Mesendoderm (in vitro differentiated cells): Measurements from ENCODE around the gene NPAS3.

Source experiments
- DNase-seq: peaks from one replicate; pipeline ENCODE4 v3.0.0; 2013
- H2AK5ac ChIP-seq: 2 replicates; pipeline ENCODE4 v1.6.1; 2013; ENCODE audit warnings: low read length, inconsistent platforms
- H2BK120ac ChIP-seq: 2 replicates; pipeline ENCODE4 v1.6.1; 2013; ENCODE audit warnings: low read depth, mild to moderate bottlenecking, low read length, moderate library complexity, mixed read lengths
- H2BK15ac ChIP-seq: replicated peaks from 2 replicates; pipeline ENCODE4 v1.6.1; 2013; ENCODE audit warnings: low read depth, mild to moderate bottlenecking, moderate library complexity
- H2BK5ac ChIP-seq: 2 replicates; pipeline ENCODE4 v1.6.1; 2013; ENCODE audit warnings: low read length, inconsistent platforms
- H3K18ac ChIP-seq: 2 replicates; pipeline ENCODE4 v1.6.1; 2013; ENCODE audit warnings: mild to moderate bottlenecking, low read length, mixed read lengths
- H3K23ac ChIP-seq: one replicate; pipeline ENCODE4 v1.6.1; 2013; ENCODE audit warnings: low read length
- H3K27ac ChIP-seq: 2 replicates; pipeline ENCODE4 v1.5.1; 2013; ENCODE audit warnings: low read depth, mild to moderate bottlenecking, inconsistent platforms, low read length, moderate library complexity
- H3K27me3 ChIP-seq: 2 replicates; pipeline ENCODE4 v1.6.1; 2013; ENCODE audit warnings: low read length, control low read depth, mild to moderate bottlenecking, inconsistent platforms; ENCODE audit not compliant: insufficient read depth, poor library complexity
- H3K36me3 ChIP-seq: 2 replicates; pipeline ENCODE4 v1.6.1; 2013; ENCODE audit warnings: low read length, inconsistent platforms; ENCODE audit not compliant: control insufficient read depth, insufficient read depth
- H3K4ac ChIP-seq: one replicate; pipeline ENCODE4 v1.6.1; 2013; ENCODE audit warnings: low read depth, mild to moderate bottlenecking, low read length, moderate library complexity
- H3K4me1 ChIP-seq: 2 replicates; pipeline ENCODE4 v1.6.1; 2013; ENCODE audit warnings: low read depth, low read length, inconsistent platforms; ENCODE audit not compliant: control insufficient read depth
- H3K4me2 ChIP-seq: 2 replicates; pipeline ENCODE4 v1.6.1; 2013; ENCODE audit warnings: low read length
- H3K4me3 ChIP-seq: 2 replicates; pipeline ENCODE4 v1.5.1; 2013; ENCODE audit warnings: mild to moderate bottlenecking, low read length
- H3K56ac ChIP-seq: one replicate; pipeline ENCODE4 v1.6.1; 2013; ENCODE audit warnings: low read length
- H3K79me1 ChIP-seq: 2 replicates; pipeline ENCODE4 v1.6.1; 2013; ENCODE audit warnings: low read length, inconsistent platforms
- H3K79me2 ChIP-seq: 2 replicates; pipeline ENCODE4 v1.6.1; 2013; ENCODE audit warnings: mild to moderate bottlenecking, low read length; ENCODE audit not compliant: control insufficient read depth, insufficient read depth
- H3K9ac ChIP-seq: 2 replicates; pipeline ENCODE4 v1.6.1; 2013; ENCODE audit warnings: low read length, inconsistent platforms
- H4K5ac ChIP-seq: one replicate; pipeline ENCODE4 v1.6.1; 2013; ENCODE audit warnings: low read length
- H4K8ac ChIP-seq: one replicate; pipeline ENCODE4 v1.6.1; 2013; ENCODE audit warnings: low read depth, mild to moderate bottlenecking, control low read depth, low read length, moderate library complexity
- WGBS: extraction: QIAGEN DNeasy Blood & Tissue Kit; methylation state at CpG from one replicate; pipeline ENCODE4 v1.1.7; 2013; ENCODE audit warnings: low lambda C conversion rate, missing lambda C conversion rate; ENCODE audit not compliant: insufficient coverage; ENCODE audit errors: extremely low coverage; 5-methylcytosine and 5-hydroxymethylcytosine counted together

NPAS3 gene

GRCh38 chr14:33009673-33010072 is 71.0 kb downstream of the NPAS3 start:
- no peaks in the 10 kb centered on the region for H3K27me3 ChIP-seq
- H4K5ac ChIP-seq = no peak overlapping the region
- H3K56ac ChIP-seq = no peak overlapping the region
- no CpG with 5 or more reads among the region's 3 CpGs for WGBS
- H3K79me1 ChIP-seq = no peaks in the 10 kb centered on the region
- H3K4me1 ChIP-seq = no peaks in the 10 kb centered on the region
- H3K79me2 ChIP-seq = no peaks in the 10 kb centered on the region
- DNase-seq = no peak
- no peak overlapping the region for H2BK120ac ChIP-seq
- no peak overlapping the region for H3K27ac ChIP-seq
- no peaks in the 10 kb centered on the region for H3K36me3 ChIP-seq
- H2BK15ac ChIP-seq = no peak overlapping the region
- H3K18ac ChIP-seq = no peak overlapping the region
- H4K8ac ChIP-seq = no peak overlapping the region
- H3K4me2 ChIP-seq = no peak overlapping the region
- H2AK5ac ChIP-seq = no peak overlapping the region
- H3K4me3 ChIP-seq = no peak overlapping the region
- no peak overlapping the region for H2BK5ac ChIP-seq
- no peak overlapping the region for H3K9ac ChIP-seq
- H3K23ac ChIP-seq = no peak overlapping the region
- H3K4ac ChIP-seq = no peak overlapping the region

GRCh38 chr14:33010495-33010894 is 71.8 kb downstream of the NPAS3 start:
- H3K4me1 ChIP-seq = no peaks in the 10 kb centered on the region
- no CpG with 5 or more reads among the region's 3 CpGs for WGBS

DNA sequence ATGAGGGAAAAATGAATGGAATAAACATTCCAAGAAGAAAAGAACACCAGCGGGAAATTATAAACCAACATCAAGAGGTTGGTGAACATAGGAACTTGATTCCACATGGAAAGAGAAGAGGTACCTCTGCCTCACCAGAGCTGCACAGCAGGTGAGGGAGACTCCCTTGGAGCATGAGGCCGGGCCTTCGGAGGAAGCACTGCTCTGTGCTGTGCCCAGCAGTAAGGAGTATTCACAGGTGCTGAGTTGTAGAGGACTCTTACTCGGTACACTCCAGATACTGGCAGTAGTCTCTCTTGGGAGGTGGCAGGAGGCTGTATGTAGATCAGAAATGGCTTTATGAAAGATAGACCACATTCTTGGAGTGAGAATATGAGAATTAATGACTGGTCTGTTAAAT is 76.0 kb downstream of the NPAS3 start:
- H2BK120ac ChIP-seq = no peak overlapping the region
- H3K23ac ChIP-seq = no peak overlapping the region
- H2BK15ac ChIP-seq = no peak overlapping the region
- peak; percentile 1 for DNase-seq
- no peaks in the 10 kb centered on the region for H3K27me3 ChIP-seq
- no peak overlapping the region for H2AK5ac ChIP-seq
- no peak overlapping the region for H3K4me2 ChIP-seq
- H3K4ac ChIP-seq = no peak overlapping the region
- H3K18ac ChIP-seq = no peak overlapping the region
- H3K79me1 ChIP-seq = no peaks in the 10 kb centered on the region
- no CpG with 5 or more reads among the region's 4 CpGs for WGBS
- no peak overlapping the region for H3K9ac ChIP-seq
- no peak overlapping the region for H2BK5ac ChIP-seq
- no peaks in the 10 kb centered on the region for H3K36me3 ChIP-seq
- H3K56ac ChIP-seq = no peak overlapping the region
- no peaks in the 10 kb centered on the region for H3K4me1 ChIP-seq
- no peak overlapping the region for H3K4me3 ChIP-seq
- no peak overlapping the region for H4K8ac ChIP-seq
- H3K79me2 ChIP-seq = no peaks in the 10 kb centered on the region
- H4K5ac ChIP-seq = no peak overlapping the region
- no peak overlapping the region for H3K27ac ChIP-seq

More at GRCh38 chr14:33010495-33010894, 71.8 kb downstream of the NPAS3 start:
- Histone ChIP-seq H3K36me3 (no peaks in the 10 kb centered on the region), H3K27ac (no peak overlapping the region), H4K8ac (no peak overlapping the region), H3K27me3 (no peaks in the 10 kb centered on the region), H2BK15ac (no peak overlapping the region), H3K9ac (no peak overlapping the region), H3K56ac (no peak overlapping the region), H2BK5ac (no peak overlapping the region), H2AK5ac (no peak overlapping the region), H3K18ac (no peak overlapping the region), H3K4ac (no peak overlapping the region), H3K23ac (no peak overlapping the region), H3K4me3 (no peak overlapping the region), H3K79me2 (no peaks in the 10 kb centered on the region), H4K5ac (no peak overlapping the region), H2BK120ac (no peak overlapping the region), H3K79me1 (no peaks in the 10 kb centered on the region), H3K4me2 (no peak overlapping the region)
- no peak for DNase-seq

DNA sequence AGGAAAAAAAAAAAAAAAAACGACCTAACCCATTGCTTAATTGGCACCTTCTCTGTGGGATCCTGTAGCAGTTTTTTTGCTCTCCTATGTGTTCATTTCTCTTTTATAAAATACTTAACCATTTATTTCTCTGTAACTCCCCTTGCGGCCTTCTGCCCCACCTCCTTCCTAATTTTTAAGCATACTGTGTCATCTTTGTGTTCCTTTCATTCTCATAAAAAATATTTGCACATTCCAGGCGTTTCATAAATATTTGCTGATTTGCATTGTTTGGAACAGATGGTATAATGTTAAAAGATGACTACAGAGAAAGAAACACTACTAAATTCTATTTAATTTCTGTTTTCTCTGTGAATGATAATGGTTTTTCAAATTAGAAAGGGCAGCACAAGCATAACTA is 77.9 kb downstream of the NPAS3 start:
- H3K4ac ChIP-seq = no peak overlapping the region
- no peak overlapping the region for H2BK15ac ChIP-seq
- no peaks in the 10 kb centered on the region for H3K4me1 ChIP-seq
- DNase-seq = no peak
- H2BK5ac ChIP-seq = no peak overlapping the region
- H3K23ac ChIP-seq = no peak overlapping the region
- H3K18ac ChIP-seq = no peak overlapping the region
- no peaks in the 10 kb centered on the region for H3K79me2 ChIP-seq
- H3K36me3 ChIP-seq = no peaks in the 10 kb centered on the region
- H2BK120ac ChIP-seq = no peak overlapping the region
- no peak overlapping the region for H3K4me2 ChIP-seq
- H3K27me3 ChIP-seq = no peaks in the 10 kb centered on the region
- H4K8ac ChIP-seq = no peak overlapping the region
- H3K56ac ChIP-seq = no peak overlapping the region
- no peak overlapping the region for H3K27ac ChIP-seq
- no peaks in the 10 kb centered on the region for H3K79me1 ChIP-seq
- H3K4me3 ChIP-seq = no peak overlapping the region
- no peak overlapping the region for H2AK5ac ChIP-seq
- WGBS = no CpG with 5 or more reads among the region's 3 CpGs
- no peak overlapping the region for H4K5ac ChIP-seq
- H3K9ac ChIP-seq = no peak overlapping the region

GRCh38 chr14:33017016-33017415 is 78.3 kb downstream of the NPAS3 start:
- no peaks in the 10 kb centered on the region for H3K79me1 ChIP-seq
- H3K4me1 ChIP-seq = no peaks in the 10 kb centered on the region
- no peak overlapping the region for H3K18ac ChIP-seq
- H3K4me3 ChIP-seq = no peak overlapping the region
- no peak overlapping the region for H3K27ac ChIP-seq
- H3K4me2 ChIP-seq = no peak overlapping the region
- H3K23ac ChIP-seq = no peak overlapping the region
- no peak for DNase-seq
- H2AK5ac ChIP-seq = no peak overlapping the region
- no peaks in the 10 kb centered on the region for H3K79me2 ChIP-seq
- H2BK15ac ChIP-seq = no peak overlapping the region
- H3K56ac ChIP-seq = no peak overlapping the region
- H3K36me3 ChIP-seq = no peaks in the 10 kb centered on the region
- H2BK5ac ChIP-seq = no peak overlapping the region
- H3K4ac ChIP-seq = no peak overlapping the region
- no peak overlapping the region for H3K9ac ChIP-seq
- H3K27me3 ChIP-seq = no peaks in the 10 kb centered on the region
- no CpG with 5 or more reads among the region's 2 CpGs for WGBS
- no peak overlapping the region for H2BK120ac ChIP-seq
- H4K8ac ChIP-seq = no peak overlapping the region
- H4K5ac ChIP-seq = no peak overlapping the region

- Histone ChIP-seq H3K4ac (no peak overlapping the region), H4K5ac (no peak overlapping the region), H3K56ac (no peak overlapping the region), H3K4me2 (no peak overlapping the region), H2AK5ac (no peak overlapping the region), H3K23ac (no peak overlapping the region), H2BK120ac (no peak overlapping the region), H3K36me3 (no peaks in the 10 kb centered on the region), H3K18ac (no peak overlapping the region), H4K8ac (no peak overlapping the region), H3K27ac (no peak overlapping the region), H3K27me3 (no peaks in the 10 kb centered on the region), H2BK5ac (no peak overlapping the region), H3K9ac (no peak overlapping the region), H3K79me1 (no peaks in the 10 kb centered on the region), H3K4me3 (no peak overlapping the region), H3K4me1 (no peaks in the 10 kb centered on the region), H2BK15ac (no peak overlapping the region), H3K79me2 (no peaks in the 10 kb centered on the region)
- no peak for DNase-seq
- no CpG with 5 or more reads among the region's 3 CpGs for WGBS
Observed at GRCh38 chr14:33019346-33019745, 80.7 kb downstream of the NPAS3 start.
